Smooth muscle cell (in vitro differentiated cells): ENCODE results near the gene MZF1. TPM values are rescaled to one million over a fixed set of nuclear protein-coding genes. Genes with fewer than 3 reads are reported as not detected.

Experiments used
- DNase-seq: peaks from one replicate; lab custom pipeline; 2025; ENCODE audit not compliant: unreplicated experiment; lab: John Stamatoyannopoulos, UW
- H2AFZ ChIP-seq: fragments of 200-600 bp; sonication (generic); 2 replicates; pipeline ENCODE4 v1.6.0; 2016; ENCODE audit warnings: antibody characterized with exemption, low read depth, mild to moderate bottlenecking
- H3F3A ChIP-seq: fragments of 200-600 bp; sonication (generic); 2 replicates; pipeline ENCODE4 v1.6.0; 2017; ENCODE audit warnings: antibody characterized with exemption, low read depth
- H3K27ac ChIP-seq: fragments of 200-600 bp; sonication (generic); 2 replicates; pipeline ENCODE4 v1.5.1; 2016; ENCODE audit warnings: low read depth, mild to moderate bottlenecking
- H3K27me3 ChIP-seq: fragments of 200-600 bp; sonication (generic); 2 replicates; pipeline ENCODE4 v1.6.1; 2016; ENCODE audit warnings: low read depth, mild to moderate bottlenecking
- H3K36me3 ChIP-seq: fragments of 200-600 bp; sonication (generic); 2 replicates; pipeline ENCODE4 v1.5.1; 2016; ENCODE audit warnings: low read depth
- H3K4me1 ChIP-seq: fragments of 200-600 bp; sonication (generic); 2 replicates; pipeline ENCODE4 v1.5.1; 2016; ENCODE audit warnings: low read depth
- H3K4me2 ChIP-seq: fragments of 200-600 bp; sonication (generic); 2 replicates; pipeline ENCODE4 v1.6.0; 2016; ENCODE audit warnings: mild to moderate bottlenecking
- H3K4me3 ChIP-seq: fragments of 200-600 bp; sonication (generic); 2 replicates; pipeline ENCODE4 v1.5.1; 2016; ENCODE audit warnings: mild to moderate bottlenecking
- H3K79me2 ChIP-seq: fragments of 200-600 bp; sonication (generic); 2 replicates; pipeline ENCODE4 v1.6.0; 2016; ENCODE audit warnings: low read depth, mild to moderate bottlenecking
- H3K9ac ChIP-seq: fragments of 200-600 bp; sonication (generic); 2 replicates; pipeline ENCODE4 v1.6.0; 2016; ENCODE audit warnings: low read depth
- H3K9me3 ChIP-seq: fragments of 200-600 bp; sonication (generic); replicated peaks from 2 replicates; pipeline ENCODE4 v1.5.1; 2016; ENCODE audit warnings: low read depth
- H4K20me1 ChIP-seq: fragments of 200-600 bp; sonication (generic); 2 replicates; pipeline ENCODE4 v1.6.0; 2016; ENCODE audit warnings: low read depth
- WGBS: methylation state at CpG from one replicate; pipeline ENCODE4 v1.1.7; 2016; ENCODE audit warnings: low lambda C conversion rate; 5-methylcytosine and 5-hydroxymethylcytosine counted together
- polyA plus RNA-seq: library from polyadenylated mRNA; unstranded; fragments of >200 nt; fragmentation: Nextera tagmentation; extraction: Ambion mirVana; gene quantifications from 2 replicates; pipeline ENCODE4 v1.2.1, GENCODE V29; 2016
- total RNA-seq: library from RNA; depleted of rRNA; stranded (reverse); fragments of >200 nt; gene quantifications from 2 replicates; pipeline ENCODE4 v1.2.3, GENCODE V29; 2014
- TF ChIP-seq, protein P1 (sequence below): fragments of 200-600 bp; sonication (generic); IDR thresholded peaks from 2 replicates; pipeline ENCODE4 v1.5.1; 2017; ENCODE audit warnings: borderline replicate concordance, mild to moderate bottlenecking, antibody characterized with exemption; ENCODE audit not compliant: insufficient read depth, poor library complexity, severe bottlenecking

Gene MZF1
- total and polyA plus RNA-seq, 2 experiments from 2014 or later: 10.2 to 18.7 TPM

DNA sequence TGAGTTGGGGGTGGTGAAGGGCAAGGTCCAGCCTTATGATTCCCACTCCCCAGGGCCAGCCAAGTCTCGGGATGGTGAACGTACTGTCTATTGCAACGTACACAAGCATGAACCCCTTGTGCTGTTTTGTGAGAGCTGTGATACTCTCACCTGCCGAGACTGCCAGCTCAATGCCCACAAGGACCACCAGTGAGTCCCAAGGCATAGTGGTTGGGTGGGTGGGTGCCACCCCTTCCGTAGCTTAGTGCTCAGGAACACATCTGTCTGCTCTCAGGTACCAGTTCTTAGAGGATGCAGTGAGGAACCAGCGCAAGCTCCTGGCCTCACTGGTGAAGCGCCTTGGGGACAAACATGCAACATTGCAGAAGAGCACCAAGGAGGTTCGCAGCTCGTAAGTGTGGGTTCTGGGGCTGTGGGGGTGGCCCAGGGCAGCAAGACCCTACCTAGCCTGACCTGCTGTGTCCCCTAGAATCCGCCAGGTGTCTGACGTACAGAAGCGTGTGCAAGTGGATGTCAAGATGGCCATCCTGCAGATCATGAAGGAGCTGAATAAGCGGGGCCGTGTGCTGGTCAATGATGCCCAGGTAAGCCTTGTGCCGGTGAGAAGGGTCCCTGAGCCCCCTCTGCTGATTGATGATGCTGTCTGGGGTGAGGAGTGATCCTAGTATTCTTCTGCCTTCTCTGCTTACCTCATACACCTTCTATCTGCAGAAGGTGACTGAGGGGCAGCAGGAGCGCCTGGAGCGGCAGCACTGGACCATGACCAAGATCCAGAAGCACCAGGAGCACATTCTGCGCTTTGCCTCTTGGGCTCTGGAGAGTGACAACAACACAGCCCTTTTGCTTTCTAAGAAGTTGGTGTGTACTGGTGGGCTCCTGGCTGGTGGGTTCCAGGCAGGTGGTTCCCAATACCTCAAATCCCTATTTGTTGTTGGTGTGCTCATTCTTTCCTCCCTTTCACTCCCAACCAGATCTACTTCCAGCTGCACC is 25.5 kb downstream of the MZF1 start:
- Histone ChIP-seq H4K20me1 (peaks cover 62% of the 10 kb centered on the region), H3K27me3 (no peaks in the 10 kb centered on the region), H3K4me1 (peaks cover 13% of the 10 kb centered on the region), H3K9ac (no peak overlapping the region), H3K79me2 (peaks cover 49% of the 10 kb centered on the region), H3K4me3 (peak overlapping the region; percentile 83), H3K9me3 (no peaks in the 10 kb centered on the region), H3K36me3 (no peaks in the 10 kb centered on the region), H3K4me2 (peak overlapping the region; percentile 99), H3F3A (peaks cover 12% of the 10 kb centered on the region), H3K27ac (no peak overlapping the region), H2AFZ (no peak overlapping the region)
- TF ChIP-seq, protein P1, sequence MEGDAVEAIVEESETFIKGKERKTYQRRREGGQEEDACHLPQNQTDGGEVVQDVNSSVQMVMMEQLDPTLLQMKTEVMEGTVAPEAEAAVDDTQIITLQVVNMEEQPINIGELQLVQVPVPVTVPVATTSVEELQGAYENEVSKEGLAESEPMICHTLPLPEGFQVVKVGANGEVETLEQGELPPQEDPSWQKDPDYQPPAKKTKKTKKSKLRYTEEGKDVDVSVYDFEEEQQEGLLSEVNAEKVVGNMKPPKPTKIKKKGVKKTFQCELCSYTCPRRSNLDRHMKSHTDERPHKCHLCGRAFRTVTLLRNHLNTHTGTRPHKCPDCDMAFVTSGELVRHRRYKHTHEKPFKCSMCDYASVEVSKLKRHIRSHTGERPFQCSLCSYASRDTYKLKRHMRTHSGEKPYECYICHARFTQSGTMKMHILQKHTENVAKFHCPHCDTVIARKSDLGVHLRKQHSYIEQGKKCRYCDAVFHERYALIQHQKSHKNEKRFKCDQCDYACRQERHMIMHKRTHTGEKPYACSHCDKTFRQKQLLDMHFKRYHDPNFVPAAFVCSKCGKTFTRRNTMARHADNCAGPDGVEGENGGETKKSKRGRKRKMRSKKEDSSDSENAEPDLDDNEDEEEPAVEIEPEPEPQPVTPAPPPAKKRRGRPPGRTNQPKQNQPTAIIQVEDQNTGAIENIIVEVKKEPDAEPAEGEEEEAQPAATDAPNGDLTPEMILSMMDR: no peak
- 95% methylated on average over 18 of the region's 18 CpGs for whole genome bisulfite sequencing
- DNase-seq: no peak

DNA sequence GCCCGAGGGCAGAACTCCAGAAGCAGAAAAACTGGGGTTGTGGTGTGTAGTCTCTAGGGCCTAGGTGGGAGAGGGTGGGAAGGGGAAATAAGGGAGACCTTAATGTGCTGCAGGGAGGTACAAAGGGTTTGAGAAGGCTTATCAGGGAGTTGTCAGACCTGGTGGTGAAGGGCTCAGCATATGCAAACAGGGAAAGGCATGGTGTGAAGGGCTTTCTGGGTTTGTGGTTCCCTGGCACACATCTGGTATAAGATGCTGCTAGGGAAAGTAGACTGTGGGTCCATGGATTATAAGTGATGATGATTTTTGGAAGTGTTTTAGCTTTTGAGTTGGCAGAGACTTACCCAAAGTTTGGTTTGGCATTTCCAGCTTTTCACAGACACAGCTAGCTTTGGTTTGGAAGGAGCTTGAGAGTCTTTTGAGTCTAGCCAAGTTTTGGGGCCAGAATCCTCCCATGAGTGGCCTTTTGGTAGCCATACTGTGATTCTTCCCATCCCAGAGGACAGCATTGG is 27.1 kb downstream of the MZF1 start:
- Histone ChIP-seq H2AFZ (no peak overlapping the region), H3K36me3 (no peaks in the 10 kb centered on the region)

DNA sequence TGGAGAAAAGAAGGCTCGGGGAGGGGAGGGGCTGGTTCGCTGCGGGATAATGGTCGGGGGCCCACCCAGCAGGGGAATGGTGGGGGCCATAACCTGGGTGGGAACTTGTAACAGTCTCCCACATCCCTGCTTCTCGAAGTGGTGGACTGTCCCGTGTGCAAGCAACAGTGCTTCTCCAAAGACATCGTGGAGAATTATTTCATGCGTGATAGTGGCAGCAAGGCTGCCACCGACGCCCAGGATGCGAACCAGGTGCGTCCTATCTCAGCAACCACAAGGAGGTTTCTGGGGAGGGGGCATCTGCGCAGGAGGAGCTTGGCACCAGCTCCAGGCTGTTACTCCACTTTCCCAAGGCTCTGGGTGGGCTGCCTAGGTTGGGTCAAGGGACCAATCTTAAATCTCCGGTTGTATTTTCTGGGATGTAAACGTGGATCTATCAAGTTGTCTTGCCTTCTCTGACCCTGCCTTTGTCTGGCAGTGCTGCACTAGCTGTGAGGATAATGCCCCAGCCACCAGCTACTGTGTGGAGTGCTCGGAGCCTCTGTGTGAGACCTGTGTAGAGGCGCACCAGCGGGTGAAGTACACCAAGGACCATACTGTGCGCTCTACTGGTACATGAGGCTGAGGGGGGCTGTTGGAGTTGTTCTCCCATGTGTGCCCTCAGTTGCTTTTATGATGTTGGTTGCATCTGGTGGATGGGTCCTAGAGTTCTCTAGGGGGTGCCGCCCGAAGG is 27.7 kb downstream of the MZF1 start:
- Histone ChIP-seq H3F3A (peaks cover 5% of the 10 kb centered on the region), H3K27ac (peak overlapping the region; percentile 67), H3K27me3 (peaks cover 3% of the 10 kb centered on the region), H3K4me2 (peak overlapping the region; percentile 99), H2AFZ (no peak overlapping the region), H3K9me3 (no peaks in the 10 kb centered on the region), H3K9ac (peak overlapping the region; percentile 84), H3K4me3 (peak overlapping the region; percentile 83), H3K4me1 (peaks cover 13% of the 10 kb centered on the region), H3K36me3 (no peaks in the 10 kb centered on the region), H4K20me1 (peaks cover 58% of the 10 kb centered on the region), H3K79me2 (peaks cover 47% of the 10 kb centered on the region)
- TF ChIP-seq, protein P1: no peak
- DNase-seq: no peak
- WGBS: 10% methylated on average over 21 of the region's 21 CpGs

More for the DNA sequence above, 27.1 kb downstream of the MZF1 start:
- WGBS: 14% methylated on average over 1 of the region's 1 CpG
- TF ChIP-seq, protein P1: no peak
- H3K4me3 ChIP-seq: peak overlapping the region; percentile 83
- no peaks in the 10 kb centered on the region for H3K9me3 ChIP-seq
- DNase-seq: no peak
- peaks cover 62% of the 10 kb centered on the region for H4K20me1 ChIP-seq
- peaks cover 13% of the 10 kb centered on the region for H3K4me1 ChIP-seq
- H3F3A ChIP-seq: peaks cover 5% of the 10 kb centered on the region
- peak overlapping the region; percentile 99 for H3K4me2 ChIP-seq
- peaks cover 47% of the 10 kb centered on the region for H3K79me2 ChIP-seq
- peak overlapping the region; percentile 84 for H3K9ac ChIP-seq
- H3K27me3 ChIP-seq: peaks cover 3% of the 10 kb centered on the region
- H3K27ac ChIP-seq: peak overlapping the region; percentile 67
